HG03378 (cell line): ENCODE data around the gene IZUMO4.
"Not testable (repeated sequence)": the region's sequence is repeated elsewhere in the genome, so short reads cannot be mapped to it uniquely, and the experiment has no call there.

Experiments
- ATAC-seq: cut with Tn5 transposase; IDR thresholded peaks from one replicate; pipeline ENCODE4 v1.9.1; 2021; ENCODE audit warnings: mild to moderate bottlenecking, moderate library complexity; ENCODE audit not compliant: unreplicated experiment

IZUMO4 gene

GRCh38 chr19:2080336-2080988, 16.3 kb upstream of the IZUMO4 start:
- no peak for ATAC-seq

GRCh38 chr19:2081873-2082810, 14.6 kb upstream of the IZUMO4 start:
- no peak for ATAC-seq

- no peak for ATAC-seq
These were observed 13.4 kb upstream of the IZUMO4 start for GRCh38 chr19:2083174-2083854.

- peak; percentile 30 for ATAC-seq
These were observed 11.6 kb upstream of the IZUMO4 start for GRCh38 chr19:2084993-2085720.

GRCh38 chr19:2086695-2087620, 9.8 kb upstream of the IZUMO4 start:
- not testable (repeated sequence) for ATAC-seq

- no peak for ATAC-seq
These were observed 9.1 kb upstream of the IZUMO4 start for GRCh38 chr19:2087621-2088100.

GRCh38 chr19:2089001-2089711, 7.6 kb upstream of the IZUMO4 start:
- no peak for ATAC-seq

GRCh38 chr19:2089727-2090053, 7.0 kb upstream of the IZUMO4 start:
- ATAC-seq, result no peak

- ATAC-seq, result not testable (repeated sequence)
These were observed 4.7 kb upstream of the IZUMO4 start for GRCh38 chr19:2091926-2092525.

- peak; percentile 32 for ATAC-seq
These were observed 658 bp upstream of the IZUMO4 start, which contains the start of gene MOB3A for GRCh38 chr19:2096034-2096479. MOB3A (minus strand) TSS chr19:2096326; CDS start chr19:2078560, 17,766 bp downstream.

GRCh38 chr19:2097203-2097885, 629 bp downstream of the IZUMO4 start:
- ATAC-seq, result peak; percentile 1

- no peak for ATAC-seq
These were observed 1.2 kb downstream of the IZUMO4 start for GRCh38 chr19:2097886-2098327.

- ATAC-seq, result no peak
These were observed 2.4 kb downstream of the IZUMO4 start for GRCh38 chr19:2099054-2099501.

- ATAC-seq, result no peak
These were observed 3.4 kb downstream of the IZUMO4 start for GRCh38 chr19:2099937-2100718.

- ATAC-seq, result no peak
These were observed 4.0 kb downstream of the IZUMO4 start for GRCh38 chr19:2100719-2101061.

GRCh38 chr19:2101417-2102335, 5.0 kb downstream of the IZUMO4 start:
- no peak for ATAC-seq
